HG03097 (cell line): Measurements from ENCODE around the gene NGDN.

ENCODE experiments used
- ATAC-seq: cut with Tn5 transposase; IDR thresholded peaks from one replicate; pipeline ENCODE4 v1.9.1; 2021; ENCODE audit not compliant: unreplicated experiment, low FRiP score

The NGDN gene

DNA sequence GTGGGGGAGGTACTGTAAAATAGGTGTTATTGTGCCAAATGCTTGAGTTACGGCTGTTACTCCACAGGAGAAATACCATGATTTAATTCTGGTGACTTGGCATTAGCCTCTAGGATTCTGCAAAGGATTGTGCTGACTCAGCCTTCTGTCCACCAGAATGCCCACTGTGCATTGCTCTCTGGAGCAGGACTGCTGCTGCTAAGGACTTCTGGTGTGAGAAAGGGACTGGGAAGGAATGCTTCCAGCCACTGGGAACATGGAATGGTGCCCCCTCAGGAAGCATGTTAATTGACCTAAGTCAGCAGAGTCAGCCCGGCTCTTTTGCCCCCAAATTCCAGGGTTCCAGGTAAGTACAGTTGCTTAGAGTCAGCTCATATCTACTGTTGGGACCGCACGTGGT lies 49.2 kb downstream of the NGDN start:
- ATAC-seq = no peak

GRCh38 chr14:23520899-23521533 lies 51.5 kb downstream of the NGDN start:
- ATAC-seq = no peak

GRCh38 chr14:23521785-23522640 lies 52.5 kb downstream of the NGDN start:
- no peak for ATAC-seq

DNA sequence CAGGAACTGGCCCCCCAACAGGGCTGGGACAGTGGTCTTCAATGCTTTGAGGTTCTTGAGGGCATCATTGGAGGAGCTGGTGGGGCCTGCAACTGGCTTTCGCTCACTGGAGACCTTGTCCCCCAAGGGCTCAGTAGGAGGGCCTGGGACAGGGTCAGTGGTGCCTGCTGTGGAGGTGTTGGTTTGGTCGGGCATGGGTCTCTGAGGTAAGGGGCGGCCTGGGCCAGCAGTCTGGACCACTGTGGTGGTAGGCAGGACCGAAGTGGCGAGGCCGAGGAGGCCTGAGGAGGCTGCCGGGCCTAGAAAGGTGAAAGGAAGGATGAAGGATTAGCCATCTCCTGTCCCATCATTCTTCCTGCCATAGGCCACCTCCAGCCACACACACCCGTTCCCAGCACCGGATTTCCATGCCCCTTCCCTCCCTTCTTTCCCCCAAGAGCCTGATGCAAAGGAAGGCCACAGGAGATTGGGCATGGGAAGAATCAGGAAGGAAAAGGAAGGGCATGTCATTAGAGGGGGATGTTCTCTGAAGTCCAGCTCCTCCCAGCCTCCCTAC lies 53.2 kb downstream of the NGDN start:
- no peak for ATAC-seq

- no peak for ATAC-seq
Observed at GRCh38 chr14:23523229-23524016, 53.9 kb downstream of the NGDN start.

- no peak for ATAC-seq
Observed at GRCh38 chr14:23524954-23525353, 55.5 kb downstream of the NGDN start.

- no peak for ATAC-seq
Observed at GRCh38 chr14:23525611-23526010, 56.1 kb downstream of the NGDN start.
